G401 (cell line): ENCODE data around the gene GDPD3. TPM values are rescaled to one million over a fixed set of nuclear protein-coding genes. Genes with fewer than 3 reads are reported as not detected.

Source experiments
- DNase-seq: peaks from one replicate; pipeline ENCODE4 v3.0.0-alpha.2; 2015; ENCODE audit warnings: low spot score
- in situ Hi-C: cut with HindIII; loops from 2 replicates; pipeline ENCODE4 v1.10.0; 2016; ENCODE audit warnings: low sequenced_read_pairs, mixed read lengths
- total RNA-seq: library from RNA; depleted of rRNA; stranded (reverse); fragments of >200 nt; shearing (Covaris generic); gene quantifications from 2 replicates; pipeline ENCODE4 v1.2.3, GENCODE V29; 2014; rRNA removed

GDPD3 gene
- total RNA-seq, 1 experiment from 2014 or later: not detected

DNA sequence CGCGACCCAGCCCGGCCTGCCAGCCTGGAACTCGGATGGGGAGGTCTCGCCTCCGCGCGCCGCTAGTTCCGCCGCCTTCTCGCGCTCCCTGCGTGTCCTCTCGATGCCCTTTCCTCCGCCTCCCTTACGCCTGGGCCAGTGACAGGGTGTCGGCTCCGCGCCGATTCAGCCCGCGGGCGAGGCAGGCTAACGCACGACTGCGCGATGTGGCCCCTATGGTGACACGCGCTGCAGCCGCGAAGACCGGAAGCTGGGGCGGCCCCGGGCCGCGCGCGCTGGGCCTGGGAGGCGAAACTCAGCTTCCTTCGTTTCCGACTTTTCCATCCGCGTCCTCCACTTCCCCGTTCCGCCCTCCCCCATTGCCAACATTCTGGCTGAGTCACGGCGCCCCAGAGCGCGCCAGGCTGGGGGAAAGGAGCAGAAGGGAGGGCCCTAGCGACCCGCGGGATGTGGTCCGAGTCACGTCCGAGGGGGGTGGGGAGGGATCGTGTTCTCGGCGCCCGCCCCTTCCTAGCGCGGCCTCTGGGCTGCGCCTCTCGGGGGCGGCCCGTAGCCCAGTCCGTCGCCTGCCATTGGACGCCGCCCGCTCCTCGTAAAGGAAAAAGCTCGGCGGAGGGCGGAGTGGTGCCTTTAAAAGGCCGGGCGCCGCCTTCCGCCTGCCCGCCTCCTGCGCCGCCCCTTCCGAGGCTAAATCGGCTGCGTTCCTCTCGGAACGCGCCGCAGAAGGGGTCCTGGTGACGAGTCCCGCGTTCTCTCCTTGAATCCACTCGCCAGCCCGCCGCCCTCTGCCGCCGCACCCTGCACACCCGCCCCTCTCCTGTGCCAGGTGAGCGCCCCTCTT lies 48.0 kb downstream of the GDPD3 start, which contains the start of gene ALDOA:
Gene ALDOA, plus strand, starts transcription at position 659 of the 841 bp plus-strand sequence. CDS start 1,138 bp downstream, outside the sequence.
- DNase-seq: peak; percentile 98
- in situ Hi-C loops: no loop called here

DNA sequence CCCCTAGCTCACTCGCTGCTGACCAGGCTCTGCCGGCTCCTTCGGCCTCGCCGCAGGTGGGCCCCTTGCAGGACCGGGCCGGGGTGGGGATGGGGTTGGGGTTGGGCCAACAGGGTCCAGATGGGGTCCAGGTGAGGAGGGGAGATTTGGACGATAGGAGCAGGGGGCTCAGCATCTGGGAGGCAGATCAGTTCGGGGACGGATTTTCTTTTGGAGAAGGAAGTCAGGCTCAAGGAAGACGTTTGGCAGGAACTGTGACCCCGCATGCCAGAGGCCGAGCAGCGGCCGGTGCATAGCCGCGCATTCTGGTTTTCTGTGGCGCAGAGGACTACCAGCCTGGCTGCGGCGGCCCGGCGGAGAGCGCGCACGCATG lies 48.6 kb downstream of the GDPD3 start:
- DNase-seq: no peak
- in situ Hi-C loops: no loop called here

DNA sequence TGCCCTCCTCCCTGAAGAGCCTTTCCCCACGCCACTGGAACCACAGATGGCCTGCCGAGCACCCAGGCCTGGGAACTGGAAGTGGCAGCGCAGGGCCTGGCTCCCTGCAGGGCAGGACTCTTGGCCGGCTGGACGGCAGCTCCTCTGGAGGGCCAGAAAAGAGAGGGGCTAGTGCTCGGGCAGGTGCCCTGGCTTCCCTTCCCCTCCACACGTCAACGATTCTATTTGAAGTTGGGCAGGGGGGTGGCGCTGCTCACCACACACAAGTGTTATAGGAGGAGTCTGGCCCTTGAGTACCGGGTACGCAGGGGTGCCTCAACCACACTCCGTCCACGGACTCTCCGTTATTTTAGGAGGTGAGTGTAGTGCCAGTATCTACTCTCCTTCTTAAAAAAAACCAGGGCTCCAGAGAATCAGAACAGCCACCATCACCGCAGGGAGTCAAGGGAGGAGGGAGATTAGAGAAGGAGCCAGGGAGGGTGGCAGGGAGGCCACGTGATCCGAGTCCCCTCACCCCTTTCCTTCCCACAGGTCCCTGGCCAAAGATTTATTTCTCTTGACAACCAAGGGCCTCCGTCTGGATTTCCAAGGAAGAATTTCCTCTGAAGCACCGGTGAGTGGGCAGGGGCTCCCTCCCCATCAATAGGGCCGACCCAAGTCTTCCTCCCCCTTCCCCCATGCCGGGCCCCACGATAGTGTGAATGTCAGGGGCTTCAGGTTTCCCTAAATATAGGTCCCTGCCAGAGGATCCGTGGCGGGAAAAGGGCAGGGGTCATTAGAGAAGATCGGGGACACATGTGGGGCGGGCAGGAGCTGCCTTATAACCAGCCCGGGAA lies 49.2 kb downstream of the GDPD3 start:
- DNase-seq: peak; percentile 87
- in situ Hi-C loops: no loop called here

DNA sequence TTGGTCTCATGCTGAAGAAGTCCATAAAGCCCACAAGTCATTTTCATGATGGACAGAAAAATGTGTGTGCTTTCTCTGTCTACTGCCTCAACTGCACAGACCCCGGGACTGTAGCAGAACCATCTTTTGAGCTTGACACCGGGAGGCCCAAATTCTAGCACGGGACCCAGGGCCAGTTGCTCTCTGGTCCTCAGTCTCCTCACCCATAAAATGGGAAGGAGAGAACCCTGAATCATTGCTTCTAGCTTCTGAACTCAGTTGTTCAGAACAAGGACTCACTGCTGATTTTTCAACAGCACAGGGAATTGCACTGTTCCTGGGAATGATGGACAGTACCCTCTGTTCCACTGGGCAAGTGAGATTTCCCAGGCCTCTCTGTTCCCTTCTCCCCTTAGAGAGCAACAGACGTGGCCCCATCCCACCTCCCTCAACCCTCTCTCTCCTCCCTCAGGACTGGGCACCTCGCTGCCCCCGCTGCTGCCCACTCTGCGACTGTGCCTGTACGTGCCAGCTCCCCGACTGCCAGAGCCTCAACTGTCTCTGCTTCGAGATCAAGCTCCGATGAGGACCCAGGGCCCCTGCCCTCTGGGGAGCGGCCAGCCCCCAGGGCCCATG lies 50.0 kb downstream of the GDPD3 start:
- no peak for DNase-seq
- in situ Hi-C loops: no loop called here

DNA sequence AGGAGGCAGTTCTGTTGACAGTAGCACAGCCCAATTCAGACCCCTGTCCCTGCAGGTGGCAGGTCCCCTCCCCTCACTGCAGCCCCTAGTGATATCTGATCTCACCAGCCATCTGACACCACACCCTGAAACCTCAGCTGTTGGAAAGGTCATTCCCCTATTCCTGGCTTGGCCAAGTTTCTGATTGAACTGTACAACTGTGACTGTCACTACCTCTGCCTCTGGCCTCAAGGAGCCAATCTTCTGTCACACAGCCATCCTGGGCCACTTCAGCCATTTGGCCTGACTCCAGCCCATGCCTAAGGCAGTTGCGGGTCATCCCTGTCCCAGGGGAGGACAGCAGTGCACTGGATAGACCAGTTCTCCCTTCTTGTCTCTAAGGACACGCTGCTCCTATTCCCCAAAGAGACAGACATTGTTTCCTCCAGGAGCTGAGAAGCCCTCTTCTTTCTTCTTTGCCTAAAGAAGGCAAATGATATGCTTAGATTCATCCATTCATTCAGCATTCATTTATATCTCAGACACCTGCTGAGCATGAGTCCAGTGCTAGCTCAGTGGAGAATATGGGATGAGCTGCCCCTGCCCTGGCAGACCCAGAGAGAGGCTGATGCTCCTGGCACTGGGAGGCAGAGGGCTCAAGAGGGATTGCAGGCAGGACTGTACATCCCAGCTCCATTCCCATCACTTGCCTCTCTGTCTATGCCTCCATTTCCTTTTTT lies 52.3 kb downstream of the GDPD3 start:
- in situ Hi-C loops: no loop called here
- no peak for DNase-seq

DNA sequence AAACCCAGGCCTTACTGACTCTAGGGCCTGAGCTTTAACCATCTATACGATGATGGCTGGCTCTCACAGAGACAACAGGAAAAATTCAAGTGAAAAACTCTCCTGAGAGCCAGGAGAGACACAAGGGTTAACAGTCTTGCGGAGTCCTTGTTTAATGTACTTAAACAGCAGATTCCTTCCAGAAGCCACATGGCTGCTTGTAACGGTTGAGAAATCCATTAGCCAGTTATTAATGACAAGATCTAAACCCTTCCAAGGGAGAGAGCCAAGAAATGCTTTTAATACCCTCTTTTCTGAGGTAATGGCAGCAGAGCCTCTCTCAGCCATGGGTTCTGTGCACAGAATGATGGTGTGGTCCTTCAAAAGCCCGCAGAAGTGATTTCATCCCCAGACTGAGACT lies 53.0 kb downstream of the GDPD3 start:
- in situ Hi-C loops: no loop called here
- DNase-seq: no peak

DNA sequence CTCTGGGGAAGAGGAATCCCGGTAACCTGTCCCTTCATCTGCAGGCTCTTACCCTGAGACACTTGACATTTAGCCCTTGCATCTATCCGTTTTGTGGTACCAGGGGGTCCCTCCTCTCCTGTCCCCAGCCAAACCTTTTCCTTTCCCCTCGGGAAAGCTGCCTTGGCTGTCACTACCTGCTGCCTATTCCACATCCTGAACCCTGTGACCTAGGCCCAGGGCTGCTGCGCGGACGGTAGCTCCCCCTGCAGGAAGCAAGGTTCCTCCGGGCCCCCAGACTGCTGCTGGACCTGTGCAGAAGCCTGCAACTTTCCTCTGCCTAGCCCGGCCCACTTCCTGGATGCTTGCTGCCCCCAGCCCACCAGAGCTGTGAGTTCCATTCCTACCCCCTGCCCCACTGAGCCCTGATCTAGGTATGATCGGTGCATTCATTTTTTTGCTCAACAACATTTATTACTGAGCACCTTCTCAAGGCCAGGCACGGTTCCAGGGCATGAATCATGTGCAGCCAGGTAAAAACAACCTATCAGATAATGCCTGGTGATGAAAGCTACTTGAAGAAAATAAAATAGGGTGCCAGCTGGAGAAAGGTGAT lies 58.3 kb downstream of the GDPD3 start:
- DNase-seq: no peak
- in situ Hi-C loops: no loop called here

Other genes with a start within 250 kb of the GDPD3 start
- 43.5 and 50.4 TPM in 2 replicates for gene SEZ6L2, start 214.0 kb downstream of the GDPD3 start, total RNA-seq
- gene ASPHD1, start 213.0 kb downstream of the GDPD3 start, total RNA-seq: 25.5 and 28.5 TPM in 2 replicates
- gene KCTD13, start 187.3 kb downstream of the GDPD3 start, total RNA-seq: 3.2 and 3.9 TPM in 2 replicates
- gene TMEM219, start 151.5 kb downstream of the GDPD3 start, total RNA-seq: 78.5 and 123 TPM in 2 replicates
- gene TAOK2, start 139.7 kb downstream of the GDPD3 start, total RNA-seq: 59.3 and 61.8 TPM in 2 replicates
- 15.0 and 16.7 TPM in 2 replicates for gene HIRIP3, start 117.9 kb downstream of the GDPD3 start, total RNA-seq
- 72.4 and 97.0 TPM in 2 replicates for gene INO80E, start 117.3 kb downstream of the GDPD3 start, total RNA-seq
- gene DOC2A, start 102.5 kb downstream of the GDPD3 start, total RNA-seq: not detected in 2 replicates
- not detected in 2 replicates for gene C16orf92, start 90.3 kb downstream of the GDPD3 start, total RNA-seq
- gene TLCD3B, start 82.3 kb downstream of the GDPD3 start, total RNA-seq: 1.3 TPM in 1 of 2 replicates, not detected in the other
- gene ALDOA, start 47.8 kb downstream of the GDPD3 start, total RNA-seq: 432 and 515 TPM in 2 replicates
- 225 and 232 TPM in 2 replicates for gene PPP4C, start 37.5 kb downstream of the GDPD3 start, total RNA-seq
- gene TBX6, start 21.6 kb downstream of the GDPD3 start, total RNA-seq: not detected in 2 replicates
- gene YPEL3, start 17.3 kb downstream of the GDPD3 start, total RNA-seq: not detected in 2 replicates
- 34.6 and 37.0 TPM in 2 replicates for gene MAPK3, start 9.7 kb upstream of the GDPD3 start, total RNA-seq
- gene CORO1A, start 70.1 kb upstream of the GDPD3 start, total RNA-seq: 35.9 and 41.8 TPM in 2 replicates
- 39.0 and 103 TPM in 2 replicates for gene BOLA2B, start 80.1 kb upstream of the GDPD3 start, total RNA-seq
- 57.9 and 108 TPM in 2 replicates for gene SLX1A, start 80.3 kb upstream of the GDPD3 start, total RNA-seq
- gene SULT1A3, start 85.7 kb upstream of the GDPD3 start, total RNA-seq: 0.75 and 7.5 TPM in 2 replicates
- gene NPIPB13, start 134.9 kb upstream of the GDPD3 start, total RNA-seq: 0.68 TPM in 1 of 2 replicates, not detected in the other
- gene CD2BP2, start 241.8 kb upstream of the GDPD3 start, total RNA-seq: 82.4 and 84.3 TPM in 2 replicates